PC-3 (cell line): ENCODE data around the gene CD8A. TPM values are rescaled to one million over a fixed set of nuclear protein-coding genes. Genes with fewer than 3 reads are reported as not detected.

Source experiments
- ATAC-seq: fragments of 200-7000 bp; cut with Tn5 transposase; 2 replicates; pipeline ENCODE4 v1.9.1; 2020; ENCODE audit warnings: mild to moderate bottlenecking, moderate library complexity
- BruUV-seq: library from RNA; stranded (reverse); fragments of 400-500 nt; replicated peaks from 2 replicates; lab custom pipeline; 2021; lab: Mats Ljungman, UMichigan
- CTCF ChIA-PET: fragments of 300-600 bp; sonication (Branson Sonifier 250); formaldehyde crosslinking; loops from one replicate; lab custom pipeline; 2022; ENCODE audit warnings: antibody characterized with exemption; lab: Charles Lee
- POLR2A ChIA-PET: fragments of 300-600 bp; sonication (Branson Sonifier 250); formaldehyde crosslinking; loops from one replicate; lab custom pipeline; 2022; ENCODE audit warnings: antibody characterized with exemption; ENCODE audit not compliant: unreplicated experiment; lab: Charles Lee
- DNase-seq: peaks from one replicate; pipeline ENCODE4 v3.0.0-alpha.2; 2015
- H2AFZ ChIP-seq: fragments of 300-600 bp; sonication (generic); 2 replicates; pipeline ENCODE4 v1.6.0; 2016; ENCODE audit warnings: antibody characterized with exemption, low read length
- H3F3A ChIP-seq: fragments of 300-600 bp; sonication (generic); one replicate; pipeline ENCODE4 v1.6.0; 2017; ENCODE audit warnings: antibody characterized with exemption, low read length, control low read depth, mild to moderate bottlenecking; ENCODE audit not compliant: unreplicated experiment
- H3K27ac ChIP-seq: fragments of 300-600 bp; sonication (generic); 2 replicates; pipeline ENCODE4 v1.5.1; 2016; ENCODE audit warnings: mild to moderate bottlenecking, low read length
- H3K27me3 ChIP-seq: fragments of 300-600 bp; sonication (generic); 2 replicates; pipeline ENCODE4 v1.6.1; 2016; ENCODE audit warnings: low read length, mixed read lengths
- H3K36me3 ChIP-seq: fragments of 300-600 bp; sonication (generic); 2 replicates; pipeline ENCODE4 v1.6.1; 2016; ENCODE audit warnings: low read depth, mixed run types, low read length, mixed read lengths
- H3K4me1 ChIP-seq: fragments of 300-600 bp; sonication (generic); 2 replicates; pipeline ENCODE4 v1.5.1; 2016; ENCODE audit warnings: low read length; ENCODE audit not compliant: insufficient read depth
- H3K4me2 ChIP-seq: fragments of 300-600 bp; sonication (generic); 2 replicates; pipeline ENCODE4 v1.6.0; 2016; ENCODE audit warnings: low read length
- H3K4me3 ChIP-seq: fragments of 300-600 bp; sonication (generic); 2 replicates; pipeline ENCODE4 v1.5.1; 2016; ENCODE audit warnings: mild to moderate bottlenecking, low read length, mixed read lengths
- H3K79me2 ChIP-seq: fragments of 300-600 bp; sonication (generic); 2 replicates; pipeline ENCODE4 v1.6.1; 2017; ENCODE audit warnings: low read length, mixed read lengths
- H3K9ac ChIP-seq: fragments of 300-600 bp; sonication (generic); 2 replicates; pipeline ENCODE4 v1.6.0; 2016; ENCODE audit warnings: mild to moderate bottlenecking, low read length
- H3K9me2 ChIP-seq: fragments of 300-600 bp; sonication (generic); replicated peaks from 2 replicates; pipeline ENCODE4 v1.6.1; 2016; ENCODE audit warnings: mixed run types, low read length, mixed read lengths
- H3K9me3 ChIP-seq: fragments of 300-600 bp; sonication (generic); 2 replicates; pipeline ENCODE4 v1.6.1; 2016; ENCODE audit warnings: low read length, mixed read lengths
- H4K20me1 ChIP-seq: fragments of 300-600 bp; sonication (generic); 2 replicates; pipeline ENCODE4 v1.6.1; 2016; ENCODE audit warnings: low read length, mixed read lengths
- CTCF ChIP-seq: fragments of 300-600 bp; sonication (generic); conservative IDR thresholded peaks from 2 replicates; pipeline ENCODE4 v1.5.1; 2017; ENCODE audit warnings: antibody characterized with exemption, low read depth, mild to moderate bottlenecking, low read length
- EZH2 ChIP-seq: fragments of 300-600 bp; sonication (generic); IDR thresholded peaks from one replicate; pipeline ENCODE4 v1.6.1; 2017; ENCODE audit warnings: antibody characterized with exemption, mild to moderate bottlenecking, low read length; ENCODE audit not compliant: unreplicated experiment
- EZH2phosphoT487 ChIP-seq: fragments of 300-600 bp; sonication (generic); IDR thresholded peaks from 2 replicates; pipeline ENCODE4 v1.6.1; 2018; ENCODE audit warnings: mild to moderate bottlenecking, antibody characterized with exemption, low read length, borderline replicate concordance
- intact Hi-C: fragments of 100-400 bp; cut with micrococcal nuclease; formaldehyde crosslinking; loops from 2 replicates; pipeline ENCODE4 v1.9.0; 2023
- total RNA-seq: library from RNA; depleted of rRNA; stranded (reverse); fragments of >200 nt; gene quantifications from 2 replicates; pipeline ENCODE4 v1.2.3, GENCODE V29; 2014

The CD8A gene
- total RNA-seq, 1 experiment from 2014 or later, result 0.18 TPM

- Histone ChIP-seq H3K36me3 (no peaks in the 10 kb centered on the region), H3K27ac (no peak overlapping the region), H4K20me1 (no peaks in the 10 kb centered on the region), H3K27me3 (peaks cover 18% of the 10 kb centered on the region), H3K4me3 (0 out of 2 replicates have a peak overlapping the region, but pooled peaks have one; percentile 30), H3K9ac (no peak overlapping the region), H3K4me1 (no peaks in the 10 kb centered on the region), H3K9me2 (no peaks in the 10 kb centered on the region), H2AFZ (peak overlapping the region; percentile 53; the same call in 1 of the 2 replicates), H3F3A (no peaks in the 10 kb centered on the region), H3K79me2 (no peaks in the 10 kb centered on the region), H3K9me3 (no peaks in the 10 kb centered on the region), H3K4me2 (peak overlapping the region; percentile 49)
- POLR2A ChIA-PET, result no interaction called here
- BruUV-seq, result no TSS peak
- ATAC-seq, result no peak
- TF ChIP-seq EZH2phosphoT487 (peak; percentile 33; the same call in 1 of the 2 replicates), EZH2 (peak; percentile 47), CTCF (no peak)
- CTCF ChIA-PET, result interaction anchor here (0.7 kb wide), 1 partner anchor 167 kb away, joined by 4 read pairs; no protein-coding TSS in a partner anchor
- DNase-seq, result no peak
- intact Hi-C loops, result no loop called here
These were observed 508 bp downstream of the CD8A start for GRCh38 chr2:86790134-86790675.

- ChIA-PET POLR2A (no interaction called here), CTCF (no interaction called here)
- H3K4me1 ChIP-seq, result no peaks in the 10 kb centered on the region
- no peaks in the 10 kb centered on the region for H3K9me3 ChIP-seq
- intact Hi-C loops, result no loop called here
- H3K27ac ChIP-seq, result no peak overlapping the region
- DNase-seq (no peak), ATAC-seq (no peak)
- TF ChIP-seq EZH2phosphoT487, result no peak
- no peaks in the 10 kb centered on the region for H4K20me1 ChIP-seq
- no peak overlapping the region for H3K4me2 ChIP-seq
- no peaks in the 10 kb centered on the region for H3K79me2 ChIP-seq
- H3K4me3 ChIP-seq, result no peak overlapping the region
- peaks cover 18% of the 10 kb centered on the region for H3K27me3 ChIP-seq
- H3K36me3 ChIP-seq, result no peaks in the 10 kb centered on the region
- H3K9me2 ChIP-seq, result no peaks in the 10 kb centered on the region
- no peak overlapping the region for H2AFZ ChIP-seq
- BruUV-seq, result no TSS peak
- H3F3A ChIP-seq, result no peaks in the 10 kb centered on the region
- no peak overlapping the region for H3K9ac ChIP-seq
These were observed 1.0 kb downstream of the CD8A start for GRCh38 chr2:86789687-86790133.

GRCh38 chr2:86788881-86789686 lies 1.6 kb downstream of the CD8A start:
- ChIA-PET POLR2A (no interaction called here), CTCF (no interaction called here)
- Histone ChIP-seq H3F3A (no peaks in the 10 kb centered on the region), H3K4me1 (no peaks in the 10 kb centered on the region), H3K4me3 (no peak overlapping the region), H4K20me1 (no peaks in the 10 kb centered on the region), H3K9me2 (no peaks in the 10 kb centered on the region), H3K27me3 (peaks cover 18% of the 10 kb centered on the region), H3K27ac (no peak overlapping the region), H3K36me3 (no peaks in the 10 kb centered on the region), H3K4me2 (no peak overlapping the region), H3K9ac (no peak overlapping the region), H3K79me2 (no peaks in the 10 kb centered on the region), H2AFZ (no peak overlapping the region), H3K9me3 (no peaks in the 10 kb centered on the region)
- no peak for ATAC-seq
- intact Hi-C loops, result no loop called here
- no TSS peak for BruUV-seq
- no peak for DNase-seq
- TF ChIP-seq CTCF (no peak), EZH2 (no peak), EZH2phosphoT487 (no peak)
